ENCODE data around the gene HDGF. TPM values are rescaled to one million over a fixed set of nuclear protein-coding genes. Genes with fewer than 3 reads are reported as not detected.

HDGF gene
- 74.8 TPM for total RNA-seq
- 113 TPM for polyA plus RNA-seq

DNA sequence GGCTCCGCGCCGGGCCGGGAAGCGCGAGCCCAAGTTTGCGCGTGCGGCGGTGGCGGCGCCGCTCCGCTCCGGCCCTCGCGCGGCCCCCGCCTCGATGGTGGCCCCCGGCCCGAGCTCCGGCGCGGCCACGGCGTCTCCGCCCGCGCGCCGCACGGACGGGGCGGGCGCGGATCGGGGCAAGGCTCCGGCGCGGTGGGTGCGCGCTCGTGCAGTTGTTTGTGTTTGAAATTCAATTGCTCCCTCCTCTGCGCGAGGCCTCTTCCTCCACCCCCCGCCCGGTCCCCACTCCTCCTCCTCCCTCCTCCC lies at the start of gene HDGF:
TSS of gene HDGF (minus strand) at position 225 of the 306 bp plus-strand sequence. CDS start 246 bp downstream, outside the sequence.
- under 1% methylated on average over 48 of the region's 48 CpGs for WGBS
- Histone ChIP-seq H3K27ac (ENCODE audit: low read depth) (peak within 1 kb of the TSS; percentile 97), H3K4me1 (ENCODE audit: insufficient read depth) (no peaks in the 10 kb centered on the region), H3K36me3 (ENCODE audit: insufficient read depth) (no peaks in the 10 kb centered on the region), H3K4me3 (ENCODE audit: low read depth, low read length) (peak within 1 kb of the TSS; percentile 92)
- no peak for DNase-seq (ENCODE audit: extremely low spot score)

DNA sequence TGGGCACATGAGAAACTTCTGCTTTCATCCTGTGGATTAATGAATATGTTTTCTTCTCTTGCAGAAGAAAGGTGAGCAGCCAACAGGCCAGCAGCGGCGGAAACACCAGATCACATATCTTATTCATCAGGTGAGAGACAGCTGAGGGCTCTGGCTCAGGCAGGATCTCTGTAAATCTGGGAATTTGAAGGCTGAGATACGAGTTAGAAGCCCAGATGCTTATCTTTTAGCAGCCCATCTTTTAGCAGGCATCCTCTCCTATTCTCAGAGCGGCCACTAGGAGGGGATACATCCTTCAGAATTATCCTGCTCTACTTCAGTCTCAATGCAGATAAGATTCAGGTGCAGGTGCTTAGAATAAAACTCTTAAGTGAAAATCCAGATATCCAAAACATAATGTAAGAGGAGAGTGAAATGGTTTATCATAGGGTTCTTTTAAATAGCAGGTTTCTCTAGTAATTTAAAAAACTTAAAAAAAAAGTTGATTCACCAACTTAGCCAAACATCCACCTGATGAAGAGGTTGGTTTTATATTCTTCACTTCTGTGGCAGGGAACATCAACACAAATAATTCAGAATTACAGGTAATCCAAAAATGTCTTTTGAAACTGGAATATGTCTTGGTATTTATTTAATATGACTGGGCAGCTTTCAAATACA lies 45.9 kb upstream of the HDGF start:
- Histone ChIP-seq H3K4me3 (ENCODE audit: low read depth, low read length) (no peak overlapping the region), H3K27ac (ENCODE audit: low read depth) (no peak overlapping the region), H3K4me1 (ENCODE audit: insufficient read depth) (no peaks in the 10 kb centered on the region), H3K36me3 (ENCODE audit: insufficient read depth) (peaks cover 6% of the 10 kb centered on the region)
- DNase-seq (ENCODE audit: extremely low spot score), result no peak
- WGBS, result 43% methylated on average over 4 of the region's 4 CpGs

DNA sequence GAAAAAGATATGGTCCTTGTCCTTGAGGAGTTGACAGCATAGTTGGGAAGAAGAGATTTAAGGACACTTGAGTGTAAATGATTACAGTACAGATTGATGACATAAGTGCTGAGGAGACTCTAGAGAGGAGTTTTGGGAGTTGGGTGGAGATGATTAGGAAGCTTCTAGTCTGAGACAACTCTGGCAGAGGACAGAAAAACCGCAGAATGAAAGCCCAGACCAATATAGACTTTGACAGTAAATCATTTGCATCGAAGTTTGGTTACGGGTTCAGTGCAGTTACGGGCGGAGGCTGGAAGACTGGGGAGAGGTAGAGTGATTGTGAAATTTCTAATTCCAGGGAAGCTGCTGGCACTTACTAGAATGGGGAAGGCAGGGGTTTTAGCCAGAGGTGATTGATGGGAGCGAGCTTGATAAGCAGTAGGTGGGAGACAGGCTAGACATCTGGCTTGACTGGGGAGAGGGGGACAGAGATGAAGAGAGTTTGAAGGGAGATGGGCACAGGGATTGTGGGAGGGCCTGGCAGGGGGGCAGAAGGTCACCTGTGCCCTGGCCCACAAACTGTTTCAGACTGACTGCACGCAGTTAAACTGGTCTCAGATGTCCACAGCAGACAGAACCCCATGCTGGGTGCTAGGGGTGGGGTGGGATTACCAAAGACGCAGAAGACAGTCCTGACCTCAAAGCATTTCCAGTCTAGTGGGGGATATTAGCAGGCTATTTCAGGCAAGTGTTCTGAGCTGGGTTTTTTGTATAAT lies 45.0 kb upstream of the HDGF start:
- DNase-seq (ENCODE audit: extremely low spot score), result no peak
- no peaks in the 10 kb centered on the region for H3K4me1 ChIP-seq (ENCODE audit: insufficient read depth)
- WGBS, result 89% methylated on average over 8 of the region's 8 CpGs
- H3K4me3 ChIP-seq (ENCODE audit: low read depth, low read length), result no peak overlapping the region
- H3K27ac ChIP-seq (ENCODE audit: low read depth), result no peak overlapping the region
- peaks cover 6% of the 10 kb centered on the region for H3K36me3 ChIP-seq (ENCODE audit: insufficient read depth)

DNA sequence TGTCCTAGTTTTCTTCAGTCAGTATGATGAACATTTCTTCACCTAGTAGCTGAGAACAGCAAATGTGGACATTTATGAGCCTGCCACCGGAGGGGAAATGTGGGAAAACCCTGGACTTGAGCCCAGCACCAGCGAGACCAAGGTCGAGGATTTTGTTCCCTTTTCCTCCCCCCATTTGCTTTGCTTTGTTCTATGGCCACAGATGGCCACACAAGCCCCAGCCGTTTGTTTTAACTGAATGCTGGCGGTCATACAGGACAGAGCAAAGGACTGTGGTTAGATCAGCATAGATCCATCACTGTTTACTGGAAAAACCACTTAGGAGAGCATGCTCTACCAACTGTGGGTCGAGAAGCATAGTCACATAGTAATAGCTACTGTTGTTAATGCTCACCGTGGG lies 44.3 kb upstream of the HDGF start:
- 65% methylated on average over 7 of the region's 7 CpGs for WGBS
- no peak overlapping the region for H3K27ac ChIP-seq (ENCODE audit: low read depth)
- no peaks in the 10 kb centered on the region for H3K4me1 ChIP-seq (ENCODE audit: insufficient read depth)
- H3K4me3 ChIP-seq (ENCODE audit: low read depth, low read length), result no peak overlapping the region
- H3K36me3 ChIP-seq (ENCODE audit: insufficient read depth), result peaks cover 6% of the 10 kb centered on the region
- DNase-seq (ENCODE audit: extremely low spot score), result no peak

DNA sequence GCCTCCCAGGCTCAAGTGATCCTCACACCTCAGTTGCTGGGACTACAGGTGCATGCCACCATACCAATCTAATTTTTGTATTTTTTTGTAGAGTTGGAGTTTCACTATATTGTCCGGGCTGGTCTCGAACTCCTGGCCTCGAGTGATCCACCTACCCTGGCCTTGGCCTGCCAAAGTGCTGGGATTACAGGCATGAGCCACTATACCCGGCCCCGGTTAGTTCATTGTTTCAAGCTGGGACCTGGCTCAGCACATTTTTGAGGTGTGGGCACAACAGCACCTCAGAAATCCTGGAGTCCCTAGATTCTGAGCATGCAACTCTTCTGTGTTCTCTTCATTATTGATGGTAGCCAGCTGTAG lies 43.9 kb upstream of the HDGF start:
- H3K4me3 ChIP-seq (ENCODE audit: low read depth, low read length), result no peak overlapping the region
- WGBS, result 96% methylated on average over 5 of the region's 5 CpGs
- H3K27ac ChIP-seq (ENCODE audit: low read depth), result no peak overlapping the region
- peaks cover 6% of the 10 kb centered on the region for H3K36me3 ChIP-seq (ENCODE audit: insufficient read depth)
- no peaks in the 10 kb centered on the region for H3K4me1 ChIP-seq (ENCODE audit: insufficient read depth)
- no peak for DNase-seq (ENCODE audit: extremely low spot score)

DNA sequence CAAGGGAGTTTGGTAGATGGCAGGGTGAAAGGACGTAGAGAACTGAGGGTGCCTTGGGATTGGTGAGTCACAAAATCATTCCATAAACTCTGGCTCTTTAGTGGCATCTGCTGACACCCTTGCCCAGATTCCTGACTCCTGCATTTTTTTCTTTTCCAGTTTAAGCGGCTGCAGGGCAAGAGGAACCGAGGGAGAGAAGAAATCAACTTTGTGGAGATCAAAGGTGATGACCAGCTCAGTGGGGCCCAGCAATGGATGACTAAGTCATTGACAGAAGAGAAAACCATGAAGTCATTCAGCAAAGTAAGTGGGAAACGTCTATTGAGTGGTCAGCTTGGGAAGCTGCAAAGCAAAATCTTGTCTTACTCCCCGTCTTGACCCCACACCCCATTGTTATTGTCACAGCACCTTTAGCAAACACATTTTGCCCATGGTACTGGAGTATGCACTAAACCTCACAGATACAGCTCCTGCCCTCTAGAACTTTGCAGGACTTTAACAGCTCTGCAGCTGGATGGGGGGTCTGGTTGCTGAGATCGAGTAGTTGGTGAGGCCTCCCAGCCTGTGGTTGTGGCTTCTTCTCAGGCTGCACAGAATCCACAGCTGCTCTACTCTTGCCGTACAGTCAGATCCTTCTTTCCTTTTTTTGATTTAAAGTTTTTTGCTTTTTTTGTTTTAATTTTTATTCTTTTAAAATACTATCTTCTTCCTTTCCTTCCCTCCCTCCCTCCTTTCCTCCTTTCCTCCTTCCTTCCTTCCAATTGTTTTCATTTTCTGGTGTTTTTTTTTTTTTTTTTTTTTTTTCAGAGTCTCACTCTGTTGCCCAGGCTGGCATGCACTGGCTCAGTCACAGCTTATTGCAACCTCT lies 43.3 kb upstream of the HDGF start:
- no peaks in the 10 kb centered on the region for H3K4me1 ChIP-seq (ENCODE audit: insufficient read depth)
- no peak for DNase-seq (ENCODE audit: extremely low spot score)
- no peak overlapping the region for H3K4me3 ChIP-seq (ENCODE audit: low read depth, low read length)
- H3K27ac ChIP-seq (ENCODE audit: low read depth), result no peak overlapping the region
- 83% methylated on average over 7 of the region's 7 CpGs for WGBS
- peaks cover 2% of the 10 kb centered on the region for H3K36me3 ChIP-seq (ENCODE audit: insufficient read depth)

DNA sequence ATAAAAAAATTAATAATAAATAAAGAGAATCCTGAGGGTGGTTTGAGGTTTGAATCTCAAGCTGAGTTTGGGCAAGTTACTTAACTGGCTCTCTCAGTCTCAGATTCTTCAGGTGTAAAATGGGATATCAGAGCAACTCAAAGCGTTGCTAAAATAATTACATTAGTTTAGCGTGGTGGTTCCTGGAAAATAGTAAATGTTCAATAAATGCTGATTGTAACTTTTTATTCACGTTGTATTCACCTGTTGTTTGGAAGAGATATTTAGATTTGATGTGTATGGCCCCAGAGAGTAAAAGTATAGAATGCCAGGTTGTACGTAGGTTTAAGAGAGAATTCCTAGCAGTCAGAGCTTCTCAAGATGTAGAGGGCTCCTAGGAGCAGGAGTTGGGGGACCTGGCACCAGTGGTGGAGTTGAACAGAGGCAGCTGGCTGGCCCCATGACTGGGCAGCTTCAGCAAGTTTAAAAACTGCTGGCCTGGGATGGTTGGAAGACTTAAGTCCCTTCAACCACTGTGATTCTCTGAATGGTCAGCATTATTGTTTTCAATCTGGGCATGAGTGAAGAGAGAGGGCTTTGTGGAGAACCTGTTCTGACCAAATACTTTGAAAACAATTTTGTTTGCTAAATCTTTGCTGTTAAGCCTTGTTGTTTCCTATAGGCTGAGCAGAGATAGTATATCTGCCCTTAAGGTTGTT lies 38.3 kb upstream of the HDGF start:
- Histone ChIP-seq H3K36me3 (ENCODE audit: insufficient read depth) (peaks cover 5% of the 10 kb centered on the region), H3K4me3 (ENCODE audit: low read depth, low read length) (no peak overlapping the region), H3K27ac (ENCODE audit: low read depth) (no peak overlapping the region), H3K4me1 (ENCODE audit: insufficient read depth) (no peaks in the 10 kb centered on the region)
- DNase-seq (ENCODE audit: extremely low spot score), result no peak
- 87% methylated on average over 4 of the region's 4 CpGs for WGBS

DNA sequence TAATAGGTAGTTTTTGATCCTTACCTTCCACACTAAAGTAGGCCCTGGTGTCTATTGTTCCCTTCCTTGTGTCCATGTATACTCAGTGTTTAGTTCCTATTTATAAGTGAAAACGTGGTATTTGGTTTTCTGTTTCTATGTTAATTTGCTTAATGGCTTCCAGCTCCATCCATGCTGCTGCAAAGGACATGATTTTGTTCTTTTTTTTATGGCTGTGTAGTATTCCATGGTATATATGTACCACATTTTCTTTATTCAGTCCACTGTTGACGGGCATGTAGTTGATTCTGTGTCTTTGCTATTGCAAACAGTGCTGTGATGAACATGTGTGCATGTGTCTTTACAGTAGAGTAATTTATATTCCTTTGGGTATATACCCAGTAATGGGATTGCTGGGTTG lies 36.7 kb upstream of the HDGF start:
- no peaks in the 10 kb centered on the region for H3K4me1 ChIP-seq (ENCODE audit: insufficient read depth)
- DNase-seq (ENCODE audit: extremely low spot score), result no peak
- peaks cover 6% of the 10 kb centered on the region for H3K36me3 ChIP-seq (ENCODE audit: insufficient read depth)
- H3K4me3 ChIP-seq (ENCODE audit: low read depth, low read length), result no peak overlapping the region
- H3K27ac ChIP-seq (ENCODE audit: low read depth), result no peak overlapping the region
- WGBS, result 95% methylated on average over 2 of the region's 2 CpGs

DNA sequence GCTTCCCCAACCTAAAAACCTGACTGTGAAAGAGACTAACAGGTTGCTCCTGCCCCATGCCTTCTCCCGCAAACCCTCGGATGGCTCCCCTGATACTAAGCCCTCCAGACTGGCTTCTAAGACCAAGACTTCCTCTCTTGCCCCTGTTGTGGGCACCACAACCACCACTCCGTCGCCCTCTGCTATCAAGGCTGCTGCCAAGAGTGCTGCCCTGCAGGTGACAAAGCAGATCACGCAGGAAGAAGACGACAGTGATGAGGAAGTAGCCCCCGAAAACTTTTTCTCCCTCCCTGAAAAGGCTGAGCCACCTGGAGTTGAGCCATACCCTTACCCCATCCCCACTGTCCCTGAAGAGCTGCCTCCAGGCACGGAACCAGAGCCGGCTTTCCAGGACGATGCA lies 35.2 kb upstream of the HDGF start:
- no peak for DNase-seq (ENCODE audit: extremely low spot score)
- WGBS, result 90% methylated on average over 10 of the region's 10 CpGs

DNA sequence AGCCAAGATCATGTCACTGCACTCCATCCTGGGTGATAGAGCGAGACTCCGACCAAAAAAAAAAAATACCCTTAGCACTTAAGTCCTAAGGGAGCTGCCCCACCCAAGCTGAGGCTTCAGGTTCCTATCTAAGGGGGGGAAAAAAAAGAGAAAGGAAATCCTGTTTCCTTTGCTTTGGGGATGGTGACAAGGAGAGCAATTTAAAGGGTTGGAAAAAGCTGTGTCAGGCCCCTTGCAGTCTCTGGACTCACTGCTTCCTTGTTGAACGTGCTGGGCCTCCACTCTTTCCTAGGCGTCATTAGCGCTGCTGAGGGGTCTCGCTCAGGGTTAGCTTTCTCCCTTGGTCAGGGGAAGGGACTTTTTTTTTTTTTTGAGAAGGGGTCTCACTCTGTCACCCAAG lies 34.0 kb upstream of the HDGF start:
- Histone ChIP-seq H3K4me3 (ENCODE audit: low read depth, low read length) (no peak overlapping the region), H3K27ac (ENCODE audit: low read depth) (no peak overlapping the region), H3K4me1 (ENCODE audit: insufficient read depth) (no peaks in the 10 kb centered on the region), H3K36me3 (ENCODE audit: insufficient read depth) (peaks cover 6% of the 10 kb centered on the region)
- WGBS, result 90% methylated on average over 6 of the region's 6 CpGs
- DNase-seq (ENCODE audit: extremely low spot score), result no peak

More for the DNA sequence above, 35.2 kb upstream of the HDGF start:
- no peaks in the 10 kb centered on the region for H3K4me1 ChIP-seq (ENCODE audit: insufficient read depth)
- no peak overlapping the region for H3K4me3 ChIP-seq (ENCODE audit: low read depth, low read length)
- H3K36me3 ChIP-seq (ENCODE audit: insufficient read depth), result peaks cover 6% of the 10 kb centered on the region
- no peak overlapping the region for H3K27ac ChIP-seq (ENCODE audit: low read depth)

DNA sequence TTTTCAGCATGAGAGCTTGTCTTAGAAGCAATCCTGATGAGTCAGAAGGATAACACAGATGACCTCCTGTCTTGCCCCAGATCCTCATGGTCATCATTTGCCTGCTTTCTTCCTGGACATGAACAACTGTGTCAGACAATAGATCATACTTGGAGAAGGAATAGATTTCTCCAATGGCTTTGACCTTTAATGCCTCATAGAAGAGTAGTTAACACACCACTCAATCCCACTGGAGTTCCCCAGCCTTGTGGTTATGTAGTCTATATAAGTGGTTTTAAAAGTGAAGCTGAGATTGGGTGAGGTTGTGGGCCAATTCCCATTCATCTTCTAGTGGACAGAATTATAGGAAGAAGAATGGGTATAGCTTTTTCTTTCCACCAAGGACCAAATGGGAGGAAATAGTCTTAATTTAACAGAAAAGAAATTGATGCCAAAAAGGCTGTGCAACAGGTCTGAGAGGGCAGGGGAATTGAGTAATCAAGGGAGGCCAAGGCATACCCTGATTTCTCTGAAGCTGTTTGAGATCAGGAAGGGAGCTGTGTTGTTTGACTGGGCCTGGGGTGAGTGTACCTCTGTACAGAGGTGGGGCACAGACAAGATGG lies 30.2 kb upstream of the HDGF start:
- no peak for DNase-seq (ENCODE audit: extremely low spot score)
- Histone ChIP-seq H3K27ac (ENCODE audit: low read depth) (no peak overlapping the region), H3K4me3 (ENCODE audit: low read depth, low read length) (no peak overlapping the region), H3K36me3 (ENCODE audit: insufficient read depth) (peaks cover 3% of the 10 kb centered on the region), H3K4me1 (ENCODE audit: insufficient read depth) (no peaks in the 10 kb centered on the region)

DNA sequence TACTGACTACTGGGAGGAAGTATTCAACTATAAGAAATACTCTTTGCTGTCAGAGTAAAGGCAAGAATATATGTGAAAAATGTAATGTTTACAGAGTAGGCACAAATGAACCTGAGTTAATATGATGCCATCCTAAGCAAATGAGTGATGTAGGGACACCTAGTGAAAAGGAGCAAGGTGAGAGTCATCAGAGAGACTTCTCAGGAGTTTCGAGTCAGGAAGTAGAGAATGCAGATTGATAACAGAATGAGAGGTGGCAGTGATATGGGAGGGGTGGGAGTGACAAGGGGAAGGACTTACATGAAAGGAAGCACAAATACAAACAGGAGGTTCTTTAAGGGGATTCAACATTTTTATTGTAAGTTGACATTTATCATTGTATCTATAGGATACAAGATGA lies 26.1 kb upstream of the HDGF start:
- no peaks in the 10 kb centered on the region for H3K4me1 ChIP-seq (ENCODE audit: insufficient read depth)
- DNase-seq (ENCODE audit: extremely low spot score), result no peak
- no peak overlapping the region for H3K4me3 ChIP-seq (ENCODE audit: low read depth, low read length)
- no peak overlapping the region for H3K27ac ChIP-seq (ENCODE audit: low read depth)
- 48% methylated on average over 1 of the region's 1 CpG for WGBS
- no peaks in the 10 kb centered on the region for H3K36me3 ChIP-seq (ENCODE audit: insufficient read depth)

DNA sequence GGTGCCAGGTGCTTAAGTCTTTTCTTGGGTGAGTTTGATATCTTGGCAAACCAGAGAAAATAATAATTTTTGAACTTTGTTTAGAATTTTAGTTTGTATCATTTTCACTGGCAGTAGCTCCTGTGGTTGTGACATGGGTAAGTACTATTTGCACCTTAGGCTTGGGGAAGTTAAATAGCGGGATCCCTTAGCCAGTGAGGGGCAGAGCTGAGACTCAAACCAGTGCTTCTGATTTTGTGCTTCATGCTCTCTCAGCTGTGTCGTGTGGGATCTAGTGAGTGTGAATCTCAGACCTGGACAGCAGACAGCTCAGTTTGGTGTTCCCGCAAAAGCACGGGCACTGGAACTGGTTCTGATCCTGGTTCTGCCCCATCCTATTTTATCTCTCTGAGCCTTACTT lies 25.5 kb upstream of the HDGF start:
- Histone ChIP-seq H3K4me1 (ENCODE audit: insufficient read depth) (no peaks in the 10 kb centered on the region), H3K27ac (ENCODE audit: low read depth) (no peak overlapping the region), H3K4me3 (ENCODE audit: low read depth, low read length) (no peak overlapping the region), H3K36me3 (ENCODE audit: insufficient read depth) (no peaks in the 10 kb centered on the region)
- DNase-seq (ENCODE audit: extremely low spot score), result no peak
- 67% methylated on average over 4 of the region's 4 CpGs for WGBS

All from urinary bladder (tissue), 4 donors.